ENCODE measurements around the gene BET1L.
"Not testable (repeated sequence)": the region's sequence is repeated elsewhere in the genome, so short reads cannot be mapped to it uniquely, and the experiment has no call there.

Gene BET1L

GRCh38 chr11:225734-226453 lies 18.7 kb upstream of the BET1L start:
- peak; percentile 10 to 34 for DNase-seq

- DNase-seq: no peak
Measured at GRCh38 chr11:224424-224823, 17.2 kb upstream of the BET1L start.

- DNase-seq: no peak
Measured at GRCh38 chr11:223884-224283, 16.7 kb upstream of the BET1L start.

- DNase-seq: no peak
Measured at GRCh38 chr11:223026-223789, 16.0 kb upstream of the BET1L start.

GRCh38 chr11:221998-222789 lies 15.0 kb upstream of the BET1L start:
- no peak for DNase-seq

GRCh38 chr11:221539-221938 lies 14.3 kb upstream of the BET1L start:
- DNase-seq: no peak

- DNase-seq: not testable (repeated sequence)
Measured at GRCh38 chr11:220641-221215, 13.5 kb upstream of the BET1L start.

- DNase-seq: no peak
Measured at GRCh38 chr11:218815-219593, 11.8 kb upstream of the BET1L start.

- no peak for DNase-seq
Measured at GRCh38 chr11:217704-218103, 10.5 kb upstream of the BET1L start.

- no peak for DNase-seq
Measured at GRCh38 chr11:216081-216974, 9.1 kb upstream of the BET1L start.

GRCh38 chr11:215581-216037 lies 8.4 kb upstream of the BET1L start:
- DNase-seq: no peak

- DNase-seq: no peak
Measured at GRCh38 chr11:214083-214482, 6.9 kb upstream of the BET1L start.

GRCh38 chr11:213111-213510 lies 5.9 kb upstream of the BET1L start:
- DNase-seq: no peak

- DNase-seq: no peak
Measured at GRCh38 chr11:212150-213100, 5.2 kb upstream of the BET1L start.

- DNase-seq: no peak
Measured at GRCh38 chr11:211741-212140, 4.5 kb upstream of the BET1L start.

- no peak for DNase-seq
Measured at GRCh38 chr11:211295-211694, 4.1 kb upstream of the BET1L start.

- DNase-seq: no peak
Measured at GRCh38 chr11:210803-211180, 3.6 kb upstream of the BET1L start.

- no peak for DNase-seq
Measured at GRCh38 chr11:210122-210802, 3.1 kb upstream of the BET1L start.

Data from NCI-H187 (cell line).